GM23248 (cell line): ENCODE data around the gene TSHZ2. TPM values are rescaled to one million over a fixed set of nuclear protein-coding genes. Genes with fewer than 3 reads are reported as not detected.

Source experiments
- DNase-seq: peaks from one replicate; pipeline ENCODE4 v3.0.0-alpha.2; 2015
- H2AFZ ChIP-seq: fragments of 200-600 bp; sonication (generic); 2 replicates; pipeline ENCODE4 v1.6.1; 2016; ENCODE audit warnings: antibody characterized with exemption
- H3F3A ChIP-seq: fragments of 200-600 bp; sonication (generic); 2 replicates; pipeline ENCODE4 v1.6.1; 2016; ENCODE audit warnings: mild to moderate bottlenecking, antibody characterized with exemption, mixed run types; ENCODE audit not compliant: insufficient read depth
- H3K27ac ChIP-seq: fragments of 200-600 bp; sonication (generic); 2 replicates; pipeline ENCODE4 v1.5.1; 2016; ENCODE audit warnings: mild to moderate bottlenecking
- H3K27me3 ChIP-seq: fragments of 200-600 bp; sonication (generic); replicated peaks from 2 replicates; pipeline ENCODE4 v1.6.1; 2016; ENCODE audit warnings: mild to moderate bottlenecking; ENCODE audit not compliant: insufficient read depth
- H3K36me3 ChIP-seq: fragments of 200-600 bp; sonication (generic); 2 replicates; pipeline ENCODE4 v1.6.1; 2016; ENCODE audit warnings: low read depth, mild to moderate bottlenecking
- H3K4me1 ChIP-seq: fragments of 200-600 bp; sonication (generic); 2 replicates; pipeline ENCODE4 v1.6.1; 2016; ENCODE audit warnings: mild to moderate bottlenecking; ENCODE audit not compliant: insufficient read depth
- H3K4me2 ChIP-seq: fragments of 200-600 bp; sonication (generic); one replicate; pipeline ENCODE4 v1.6.1; 2016; ENCODE audit warnings: mild to moderate bottlenecking; ENCODE audit not compliant: unreplicated experiment
- H3K4me3 ChIP-seq: fragments of 200-600 bp; sonication (generic); 2 replicates; pipeline ENCODE4 v1.5.1; 2016; ENCODE audit warnings: mild to moderate bottlenecking
- H3K79me2 ChIP-seq: fragments of 200-600 bp; sonication (generic); 2 replicates; pipeline ENCODE4 v1.6.1; 2016; ENCODE audit warnings: mild to moderate bottlenecking; ENCODE audit not compliant: insufficient read depth
- H3K9ac ChIP-seq: fragments of 200-600 bp; sonication (generic); 2 replicates; pipeline ENCODE4 v1.6.1; 2016; ENCODE audit warnings: mild to moderate bottlenecking
- H3K9me2 ChIP-seq: fragments of 200-600 bp; sonication (generic); 2 replicates; pipeline ENCODE4 v1.6.1; 2016; ENCODE audit warnings: mixed run types, mild to moderate bottlenecking, moderate library complexity; ENCODE audit not compliant: insufficient read depth
- H3K9me3 ChIP-seq: fragments of 200-600 bp; sonication (generic); one replicate; pipeline ENCODE4 v1.6.1; 2017; ENCODE audit warnings: low read depth
- H4K20me1 ChIP-seq: fragments of 200-600 bp; sonication (generic); 2 replicates; pipeline ENCODE4 v1.6.0; 2016; ENCODE audit not compliant: insufficient read depth
- EZH2 ChIP-seq: fragments of 200-600 bp; sonication (generic); IDR thresholded peaks from 2 replicates; pipeline ENCODE4 v1.6.1; 2018; ENCODE audit warnings: antibody characterized with exemption, mild to moderate bottlenecking; ENCODE audit not compliant: insufficient read depth, poor library complexity, severe bottlenecking
- EZH2phosphoT487 ChIP-seq: fragments of 200-600 bp; sonication (generic); IDR thresholded peaks from 2 replicates; pipeline ENCODE4 v1.6.1; 2018; ENCODE audit warnings: antibody characterized with exemption, moderate library complexity, mild to moderate bottlenecking, low read depth; ENCODE audit not compliant: insufficient read depth
- WGBS, 2 experiments: methylation state at CpG; one replicate each; pipeline ENCODE4 v1.1.6; 2015 to 2017; ENCODE audit warnings: low lambda C conversion rate in 2 of 2, low coverage in 1 of 2; ENCODE audit errors: missing lambda C conversion rate in 2 of 2; 5-methylcytosine and 5-hydroxymethylcytosine counted together
- in situ Hi-C: fragments of 300-500 bp; cut with MboI; formaldehyde crosslinking; loops from 2 replicates; pipeline ENCODE4 v1.15.0; 2020
- polyA plus RNA-seq: library from polyadenylated mRNA; unstranded; fragments of >200 nt; fragmentation: Nextera tagmentation; extraction: Ambion mirVana; gene quantifications from 2 replicates; pipeline ENCODE4 v1.2.1, GENCODE V29; 2016
- total RNA-seq: library from RNA; depleted of rRNA; stranded (reverse); fragments of >200 nt; shearing (Covaris generic); gene quantifications from 2 replicates; pipeline ENCODE4 v1.2.3, GENCODE V29; 2014

TSHZ2 gene
- total and polyA plus RNA-seq, 2 experiments from 2014 or later, result 4.5 to 13.4 TPM

DNA sequence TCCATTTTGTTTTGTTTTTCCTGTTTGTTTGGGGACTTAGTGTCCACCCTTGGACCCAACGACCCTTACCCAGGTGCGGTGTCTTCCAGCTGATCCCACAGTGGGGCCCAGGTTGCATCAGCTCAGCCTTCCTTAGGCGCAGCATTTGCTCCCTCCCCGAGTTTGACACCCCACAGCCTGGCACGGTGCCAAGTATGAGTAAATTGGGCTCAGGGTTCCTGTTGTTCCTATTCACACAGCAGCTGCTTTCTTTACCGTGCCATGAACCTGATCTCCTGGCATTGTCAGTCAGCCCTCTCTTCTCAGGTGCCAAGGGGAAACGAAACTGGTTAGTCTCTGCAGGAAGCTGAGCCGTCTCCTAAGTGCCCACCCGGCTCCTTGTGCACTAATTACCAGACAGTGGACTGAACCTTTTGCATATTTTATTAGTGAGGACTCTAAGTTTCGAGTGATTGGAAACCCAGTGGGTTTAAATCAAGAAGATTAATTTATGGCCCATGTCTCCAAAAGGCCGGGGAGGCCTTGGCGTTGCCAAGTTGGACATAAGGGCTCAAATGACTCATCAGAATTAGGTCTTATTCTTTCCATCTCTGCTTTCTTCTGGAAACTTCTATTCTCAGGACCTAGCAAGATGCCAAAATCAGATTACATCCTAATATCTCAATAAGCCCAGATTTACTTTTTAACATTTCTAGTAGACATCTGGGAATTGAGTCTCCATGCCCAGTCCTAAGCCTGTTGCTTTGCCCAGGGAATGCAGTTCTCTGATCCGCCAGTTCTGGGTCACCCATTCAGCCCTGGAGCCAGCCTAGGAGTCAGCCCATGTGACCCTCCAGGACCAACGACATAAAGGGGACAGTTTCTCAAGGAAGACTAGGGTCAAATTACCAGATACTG, 68.8 kb downstream of the TSHZ2 start:
- H3K9ac ChIP-seq, result no peak overlapping the region
- H3K27me3 ChIP-seq, result no peaks in the 10 kb centered on the region
- H3K9me2 ChIP-seq, result no peaks in the 10 kb centered on the region
- peak; percentile 69 for DNase-seq
- no peaks in the 10 kb centered on the region; the same call in 1 of the 2 replicates for H3K79me2 ChIP-seq
- no peaks in the 10 kb centered on the region for H3K9me3 ChIP-seq
- H3K36me3 ChIP-seq, result no peaks in the 10 kb centered on the region
- H4K20me1 ChIP-seq, result no peaks in the 10 kb centered on the region
- peak overlapping the region; percentile 46; the same call in 1 of the 2 replicates for H3K27ac ChIP-seq
- no peaks in the 10 kb centered on the region for H3F3A ChIP-seq
- in situ Hi-C loops, result no loop called here
- H2AFZ ChIP-seq, result no peak overlapping the region
- H3K4me1 ChIP-seq, result peaks cover 27% of the 10 kb centered on the region
- TF ChIP-seq EZH2 (no peak), EZH2phosphoT487 (no peak)
- H3K4me3 ChIP-seq, result no peak overlapping the region
- peak overlapping the region; percentile 47 for H3K4me2 ChIP-seq
- WGBS, 2 experiments, result 32 to 33% methylated on average over 14 of the region's 14 CpGs

DNA sequence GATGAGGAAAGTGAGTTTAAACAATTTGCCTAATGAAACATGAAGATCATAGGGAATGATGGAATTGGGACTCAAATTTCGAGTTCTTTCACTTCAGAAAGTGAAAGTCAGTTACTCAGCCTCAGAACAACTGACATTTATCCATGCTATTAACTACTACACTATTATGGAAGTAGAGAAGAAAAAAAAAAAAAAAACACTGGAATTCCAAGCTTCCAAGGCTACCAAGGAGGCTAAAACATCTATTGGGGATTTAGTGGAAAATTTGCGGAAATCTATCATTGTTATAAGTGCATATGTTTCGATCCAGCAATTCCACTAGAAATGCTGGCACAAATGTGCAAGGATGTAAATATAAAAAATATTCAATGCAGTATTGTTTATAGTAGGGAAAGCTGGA, 70.4 kb downstream of the TSHZ2 start:
- in situ Hi-C loops, result no loop called here
- WGBS, 2 experiments, result 72 to 73% methylated on average over 3 of the region's 3 CpGs
- H3K4me2 ChIP-seq, result peak overlapping the region; percentile 91

DNA sequence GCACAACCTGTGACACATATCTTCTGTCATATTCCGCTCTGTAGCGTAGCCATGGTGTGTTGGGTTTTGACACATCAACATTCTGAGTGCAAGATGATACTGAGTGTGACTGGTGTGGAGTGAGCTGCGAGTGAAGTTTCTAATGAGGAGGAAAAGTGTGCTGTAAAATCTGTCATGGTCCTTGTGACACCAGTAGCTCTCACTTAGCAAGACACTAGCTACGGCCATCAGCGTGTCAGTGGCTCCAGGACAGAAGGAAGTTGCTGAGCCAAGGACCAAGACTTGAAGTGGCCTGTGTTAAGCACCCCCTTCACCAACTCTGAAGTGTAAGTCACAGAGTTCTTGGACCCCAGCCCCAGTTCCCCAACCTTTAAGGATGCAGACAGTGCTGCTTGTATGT, 72.1 kb downstream of the TSHZ2 start:
- Histone ChIP-seq H3K36me3 (no peaks in the 10 kb centered on the region), H2AFZ (no peak overlapping the region), H3K9me3 (no peaks in the 10 kb centered on the region), H3K27ac (no peak overlapping the region), H3K9ac (no peak overlapping the region), H3K9me2 (no peaks in the 10 kb centered on the region), H3K27me3 (no peaks in the 10 kb centered on the region), H3K4me1 (peaks cover 21% of the 10 kb centered on the region), H4K20me1 (no peaks in the 10 kb centered on the region), H3K79me2 (no peaks in the 10 kb centered on the region), H3K4me3 (no peak overlapping the region), H3K4me2 (no peak overlapping the region), H3F3A (no peaks in the 10 kb centered on the region)
- TF ChIP-seq EZH2phosphoT487 (no peak), EZH2 (no peak)
- 94 to 100% methylated on average over 5 of the region's 5 CpGs for WGBS, 2 experiments
- in situ Hi-C loops, result no loop called here
- no peak for DNase-seq

More for the DNA sequence above, 70.4 kb downstream of the TSHZ2 start:
- Histone ChIP-seq H4K20me1 (no peaks in the 10 kb centered on the region), H3K4me3 (peak overlapping the region; percentile 59), H3K79me2 (no peaks in the 10 kb centered on the region), H3K27ac (peak overlapping the region; percentile 46), H3K4me1 (peaks cover 21% of the 10 kb centered on the region), H3K36me3 (no peaks in the 10 kb centered on the region), H3K9ac (peak overlapping the region; percentile 59), H3F3A (no peaks in the 10 kb centered on the region), H2AFZ (0 out of 2 replicates have a peak overlapping the region, but pooled peaks have one; percentile 34), H3K9me3 (no peaks in the 10 kb centered on the region), H3K9me2 (no peaks in the 10 kb centered on the region), H3K27me3 (no peaks in the 10 kb centered on the region)
- TF ChIP-seq EZH2phosphoT487 (no peak), EZH2 (no peak)
- no peak for DNase-seq

DNA sequence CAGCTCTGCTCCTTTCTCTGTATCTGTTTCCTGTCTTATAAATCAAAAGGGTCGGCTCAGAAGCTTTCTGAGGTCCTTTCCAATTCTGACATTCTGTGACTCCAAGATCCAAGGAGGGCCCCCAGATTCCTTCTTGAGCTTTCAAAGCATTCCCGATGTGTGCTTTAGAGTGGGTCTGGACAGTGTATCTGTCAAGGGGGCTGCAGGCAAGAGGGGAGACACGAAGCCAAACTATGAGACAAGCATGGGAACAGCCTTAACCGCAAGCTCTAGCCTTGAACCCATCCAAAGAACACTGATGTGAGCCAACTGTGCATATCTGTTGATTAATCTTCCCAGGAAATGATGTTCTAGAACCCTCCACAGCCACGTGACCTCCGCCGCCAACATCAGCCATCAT, 73.8 kb downstream of the TSHZ2 start:
- Histone ChIP-seq H3K27me3 (no peaks in the 10 kb centered on the region), H2AFZ (no peak overlapping the region), H3K27ac (no peak overlapping the region), H3F3A (no peaks in the 10 kb centered on the region), H3K4me1 (peaks cover 18% of the 10 kb centered on the region), H3K4me3 (no peak overlapping the region), H3K9ac (no peak overlapping the region), H3K4me2 (no peak overlapping the region), H3K9me2 (no peaks in the 10 kb centered on the region), H3K9me3 (no peaks in the 10 kb centered on the region), H3K79me2 (no peaks in the 10 kb centered on the region), H4K20me1 (no peaks in the 10 kb centered on the region), H3K36me3 (no peaks in the 10 kb centered on the region)
- TF ChIP-seq EZH2phosphoT487, result no peak
- TF ChIP-seq EZH2, result no peak
- WGBS, 2 experiments, result 52 to 69% methylated on average over 6 to 7 of the region's 7 CpGs
- in situ Hi-C loops, result no loop called here
- no peak for DNase-seq
